ENCODE measurements around the gene CABP1. TPM values are rescaled to one million over a fixed set of nuclear protein-coding genes. Genes with fewer than 3 reads are reported as not detected.

CABP1 gene
- total and polyA plus RNA-seq, 10 of the 15 experiments (the other 5 are each of a cell fraction or from before 2014, with no cell fraction given): 0.16 to 2.4 (median 0.80) TPM; not detected in 2

DNA sequence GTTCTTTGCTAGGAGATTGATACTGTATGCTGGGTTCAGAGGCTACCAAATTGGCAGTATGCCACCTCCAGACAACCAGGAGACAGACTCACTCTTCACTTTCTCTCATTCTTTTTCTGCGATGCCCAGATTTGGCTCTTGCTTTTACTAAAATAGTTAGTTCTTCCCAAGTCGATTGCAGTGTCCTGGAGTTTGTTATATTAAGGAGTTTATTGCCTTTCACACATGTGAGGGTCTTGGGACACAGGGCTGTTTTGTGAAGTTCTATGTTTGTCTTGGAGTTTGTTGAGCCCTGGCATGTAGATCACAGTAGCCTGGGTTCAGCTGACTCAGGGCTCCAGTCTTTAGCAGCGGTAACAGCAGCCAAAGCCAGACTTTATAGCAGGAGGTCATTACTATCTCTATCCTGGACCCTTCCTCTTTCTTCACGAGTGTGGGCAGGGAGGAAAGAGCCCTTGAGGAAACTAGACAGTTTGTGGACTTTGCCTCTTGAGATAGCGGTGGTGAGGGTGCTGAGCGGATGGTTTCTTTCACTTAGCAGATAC, 48.2 kb downstream of the CABP1 start:
- peak overlapping the region; percentile 70 for H3K4me2 ChIP-seq (ENCODE audit: control insufficient read depth, insufficient read depth)
- H2AFZ ChIP-seq (ENCODE audit: control insufficient read depth, low read depth, low read length): no peak overlapping the region
- intact Hi-C loops (cut with micrococcal nuclease; ENCODE audit: unreplicated experiment) (loop anchor here (2.0 to 5.0 kb wide), 2 partner anchors 164 to 282 kb away; no protein-coding TSS in a partner anchor), in situ Hi-C loops (cut with MboI) (no loop called here)
- H3K27me3 ChIP-seq (replicated peaks in 1 of 2; ENCODE audit: control insufficient read depth in 2 of 2, insufficient read depth in 2 of 2, low read length in 1 of 2): no peaks in the 10 kb centered on the region
- H4K20me1 ChIP-seq (ENCODE audit: control insufficient read depth, insufficient read depth): no peaks in the 10 kb centered on the region; the same call in 1 of the 2 replicates
- CTCF ChIA-PET: interaction anchor here (0.7 to 24.8 kb wide), 14 partner anchors 10 to 284 kb away, joined by 3 to 454 read pairs (median 6); partner anchors contain the start of genes CABP1 and POP5
- peak overlapping the region; percentile 97 for H3K4me3 ChIP-seq
- H3K4me1 ChIP-seq (ENCODE audit: control insufficient read depth, insufficient read depth, low read length): peaks cover 15% of the 10 kb centered on the region
- no peak for DNase-seq (ENCODE audit: low read depth, low spot score)
- POLR2A ChIA-PET: interaction anchor here (1.1 to 7.4 kb wide), 12 partner anchors 8 to 283 kb away, joined by 3 to 57 read pairs (median 7); partner anchors contain the start of gene POP5
- ATAC-seq: no peak
- peaks cover 0 to 10% of the 10 kb centered on the region in 2 experiments; a peak in 3 of 4 replicates for H3K36me3 ChIP-seq (ENCODE audit: control insufficient read depth in 2 of 2, insufficient read depth in 2 of 2, low read length in 1 of 2)
- RAD21 ChIA-PET (ENCODE audit: unreplicated experiment): interaction anchor here (1.0 to 8.9 kb wide), 6 partner anchors 11 to 283 kb away, joined by 6 to 144 read pairs (median 25); partner anchors contain the start of gene UNC119B
- 20% methylated on average over 6 of the region's 6 CpGs for WGBS (ENCODE audit: insufficient coverage, insufficient replicate concordance, low lambda C conversion rate, missing lambda C conversion rate)
- H3K9ac ChIP-seq (ENCODE audit: control insufficient read depth, insufficient read depth, low read length): peak overlapping the region; percentile 86
- TF ChIP-seq DPF2 (IDR thresholded peaks at IDR 0.05) (no peak), ZNF217 (IDR thresholded peaks at IDR 0.05) (no peak), CHD4 (IDR thresholded peaks at IDR 0.05) (no peak), NBN (IDR thresholded peaks at IDR 0.05) (0 out of 2 replicates have a peak, but pooled peaks have one; percentile 22), WRNIP1 (IDR thresholded peaks at IDR 0.05; ENCODE audit: borderline replicate concordance, low read depth, low read length) (peak; percentile 18; the same call in 1 of the 2 replicates), GATAD2B (conservative IDR thresholded peaks at IDR 0.05; ENCODE audit: low read depth) (0 out of 2 replicates have a peak, but pooled peaks have one; percentile 36), ZNF274 (IDR thresholded peaks at IDR 0.05; ENCODE audit: insufficient read depth, insufficient read length) (no peak), POLR2AphosphoS2 (IDR thresholded peaks at IDR 0.05; ENCODE audit: low read depth, low read length) (no peak), IKZF1 (conservative IDR thresholded peaks at IDR 0.05) (0 out of 2 replicates have a peak, but pooled peaks have one; percentile 14), PML (IDR thresholded peaks at IDR 0.05; ENCODE audit: low read length) (no peak), BHLHE40 (IDR thresholded peaks at IDR 0.05; ENCODE audit: borderline replicate concordance in 1 of 2, low read depth in 2 of 2, low read length in 1 of 2) (peak in 1 of 2 experiments; percentile 6; a peak in 1 of 4 replicates)
- TF ChIP-seq, protein P1, sequence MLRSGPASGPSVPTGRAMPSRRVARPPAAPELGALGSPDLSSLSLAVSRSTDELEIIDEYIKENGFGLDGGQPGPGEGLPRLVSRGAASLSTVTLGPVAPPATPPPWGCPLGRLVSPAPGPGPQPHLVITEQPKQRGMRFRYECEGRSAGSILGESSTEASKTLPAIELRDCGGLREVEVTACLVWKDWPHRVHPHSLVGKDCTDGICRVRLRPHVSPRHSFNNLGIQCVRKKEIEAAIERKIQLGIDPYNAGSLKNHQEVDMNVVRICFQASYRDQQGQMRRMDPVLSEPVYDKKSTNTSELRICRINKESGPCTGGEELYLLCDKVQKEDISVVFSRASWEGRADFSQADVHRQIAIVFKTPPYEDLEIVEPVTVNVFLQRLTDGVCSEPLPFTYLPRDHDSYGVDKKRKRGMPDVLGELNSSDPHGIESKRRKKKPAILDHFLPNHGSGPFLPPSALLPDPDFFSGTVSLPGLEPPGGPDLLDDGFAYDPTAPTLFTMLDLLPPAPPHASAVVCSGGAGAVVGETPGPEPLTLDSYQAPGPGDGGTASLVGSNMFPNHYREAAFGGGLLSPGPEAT (IDR thresholded peaks at IDR 0.05; ENCODE audit: low read depth): no peak
- no peak for FAIRE-seq
- peaks cover 2% of the 10 kb centered on the region; the same call in 1 of the 3 replicates for H3K9me3 ChIP-seq (replicated peaks; ENCODE audit: control insufficient read depth, insufficient read depth, low read length)
- H3K27ac ChIP-seq (ENCODE audit: control insufficient read depth, insufficient read depth): peak overlapping the region; percentile 74
- SMC1A ChIA-PET (ENCODE audit: uncharacterized antibody, unreplicated experiment): interaction anchor here (1.0 to 11.7 kb wide), 9 partner anchors 10 to 283 kb away, joined by 3 to 167 read pairs (median 12); partner anchors contain the start of gene POP5
- H3K79me2 ChIP-seq (ENCODE audit: control insufficient read depth, insufficient read depth, low read length): peaks cover 65% of the 10 kb centered on the region
- BruUV-seq (replicated peaks): TSS peak; percentile 58
